GM19397 (cell line): Measurements from ENCODE around the gene BTC.
"Not testable (repeated sequence)": the region's sequence is repeated elsewhere in the genome, so short reads cannot be mapped to it uniquely, and the experiment has no call there.

Experiments used
- ATAC-seq: cut with Tn5 transposase; IDR thresholded peaks from one replicate; pipeline ENCODE4 v1.9.1; 2021; ENCODE audit warnings: mild to moderate bottlenecking, moderate library complexity; ENCODE audit not compliant: unreplicated experiment

BTC gene

DNA sequence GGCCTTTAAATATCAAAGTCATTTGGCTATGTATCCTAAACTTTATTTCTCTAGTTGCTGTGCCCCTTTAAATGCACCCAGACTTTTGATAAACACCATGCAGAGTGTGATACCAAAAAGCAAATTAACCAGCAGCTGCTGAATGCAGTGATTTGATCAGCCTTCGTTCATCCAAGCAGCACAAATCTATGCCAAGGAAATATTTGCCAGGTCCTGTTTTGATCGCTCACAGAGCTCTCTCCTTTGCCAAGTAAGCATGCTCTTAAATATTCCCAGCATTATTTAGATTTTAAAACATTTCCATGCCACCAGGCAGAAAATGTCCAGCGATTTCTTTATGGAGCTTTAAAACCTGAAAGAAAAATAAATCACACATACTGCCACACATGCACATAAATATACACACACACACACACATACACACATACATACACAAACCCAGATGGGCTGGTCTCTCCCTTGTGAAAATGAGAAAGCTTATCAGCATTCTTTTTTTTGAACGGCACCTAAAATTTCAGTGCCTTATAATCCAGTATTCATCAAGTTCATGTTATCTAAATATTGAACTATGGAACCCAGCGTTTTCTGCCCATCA lies 35.7 kb downstream of the BTC start:
- ATAC-seq = no peak

DNA sequence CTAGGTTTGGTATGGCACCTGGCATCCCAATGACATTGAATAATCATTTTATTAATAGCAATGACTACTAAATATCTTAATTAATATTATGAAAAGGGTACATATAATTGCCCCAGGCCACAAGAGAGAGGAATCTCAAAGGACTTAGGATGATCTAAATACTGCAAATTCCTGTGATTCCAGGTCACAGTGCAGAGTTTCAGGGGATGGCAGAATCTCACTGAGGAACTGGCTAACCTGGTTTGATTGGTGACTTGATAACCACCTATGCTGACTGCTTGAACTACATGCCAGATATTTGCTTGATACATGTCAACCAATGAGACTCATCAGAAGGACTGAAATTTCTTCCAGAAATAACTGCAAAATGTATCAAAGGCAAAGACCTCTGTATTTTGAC lies 37.2 kb downstream of the BTC start:
- ATAC-seq = no peak

DNA sequence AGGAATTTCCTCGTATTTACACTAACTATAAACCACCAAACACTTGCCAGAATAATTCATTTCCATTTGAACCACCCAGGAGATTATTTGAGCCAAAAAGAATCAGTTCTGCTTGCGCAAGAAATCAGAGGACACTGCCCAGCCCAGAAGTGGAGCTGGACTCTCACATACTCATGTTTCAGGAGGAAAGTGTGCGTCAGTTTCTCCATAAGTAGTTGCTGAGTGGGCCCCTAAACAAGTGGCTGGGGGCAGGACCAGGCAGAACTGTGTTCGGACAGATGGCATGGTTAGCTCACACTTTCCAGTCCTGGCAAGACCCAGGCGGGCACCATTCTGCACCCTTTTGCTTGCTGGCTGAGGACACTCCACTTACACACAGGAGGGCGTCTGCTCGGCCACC lies 38.8 kb downstream of the BTC start:
- no peak for ATAC-seq

DNA sequence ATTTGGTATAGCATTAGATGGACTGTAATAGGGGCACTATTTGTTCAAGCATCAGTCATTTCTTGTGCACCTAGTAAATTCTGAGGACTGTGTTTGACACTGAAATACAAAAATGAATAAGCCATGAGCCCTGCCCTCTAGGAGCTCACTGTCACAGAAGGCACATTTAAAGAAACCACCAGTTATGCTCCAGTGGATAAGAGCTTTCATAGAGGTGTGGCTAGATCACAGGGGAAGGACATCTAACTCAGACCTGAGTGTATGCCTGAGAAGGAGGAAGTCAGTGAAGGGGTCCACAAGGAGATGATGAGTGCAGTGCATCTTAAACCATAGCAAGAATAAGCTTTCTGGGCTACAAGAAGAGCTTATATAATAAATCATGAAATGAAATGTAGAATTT lies 40.1 kb downstream of the BTC start:
- ATAC-seq = peak; percentile 86

DNA sequence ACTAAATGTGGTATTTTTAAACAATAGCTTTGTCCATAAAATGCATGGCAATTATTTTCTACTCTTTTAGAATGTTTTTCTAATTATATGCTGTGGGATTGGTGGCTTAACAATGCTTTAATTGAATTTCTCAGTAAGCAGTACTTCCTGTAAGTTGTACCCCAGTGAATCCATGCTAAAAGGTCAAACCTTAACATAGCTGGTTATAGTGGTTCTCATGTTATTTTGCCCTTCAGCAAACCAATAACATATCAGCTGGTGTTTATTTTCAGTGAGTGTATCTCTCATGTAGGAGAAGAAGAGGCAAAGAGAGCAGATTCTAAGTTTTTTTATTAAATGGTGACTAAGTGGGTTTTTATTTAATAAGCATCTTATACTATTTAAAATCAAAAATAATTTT lies 41.5 kb downstream of the BTC start:
- no peak for ATAC-seq

DNA sequence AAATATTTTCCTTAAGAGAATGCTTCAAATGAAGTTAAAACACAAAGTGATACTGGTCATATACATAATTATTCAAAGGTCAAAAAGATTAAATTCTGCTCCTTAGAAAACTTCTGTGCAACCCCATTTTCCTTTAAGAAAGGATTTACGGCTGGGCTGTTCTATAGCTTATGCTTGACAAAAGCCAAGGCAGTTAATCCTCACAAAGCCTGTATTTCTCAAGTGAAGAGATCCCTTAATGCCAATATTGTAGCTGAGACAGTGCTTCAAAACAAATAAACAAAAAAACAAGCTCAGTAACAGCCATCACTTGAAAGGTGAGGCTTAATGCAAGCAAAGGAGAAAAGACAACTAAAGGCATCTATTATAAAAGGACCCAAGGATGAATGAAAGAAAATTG lies 42.5 kb downstream of the BTC start:
- no peak for ATAC-seq

DNA sequence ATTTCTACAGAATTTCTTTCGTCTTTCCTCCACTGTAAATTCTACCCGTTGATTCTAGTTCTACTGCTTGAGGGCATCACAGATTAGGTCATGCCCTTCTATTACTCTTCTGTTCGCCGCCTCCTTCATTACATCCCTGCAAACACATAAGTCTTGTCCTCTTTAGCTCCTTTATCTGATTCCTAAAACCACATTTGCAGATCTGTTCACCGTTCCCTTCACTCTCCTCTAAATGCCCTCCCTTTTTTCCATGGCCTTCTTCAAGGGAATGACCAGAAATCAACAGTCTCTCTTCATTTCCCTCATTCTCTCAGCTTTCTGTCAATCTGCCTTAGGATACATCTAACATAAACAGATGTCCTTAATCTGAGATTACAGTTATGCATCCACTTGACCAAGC lies 43.1 kb downstream of the BTC start:
- no peak for ATAC-seq

DNA sequence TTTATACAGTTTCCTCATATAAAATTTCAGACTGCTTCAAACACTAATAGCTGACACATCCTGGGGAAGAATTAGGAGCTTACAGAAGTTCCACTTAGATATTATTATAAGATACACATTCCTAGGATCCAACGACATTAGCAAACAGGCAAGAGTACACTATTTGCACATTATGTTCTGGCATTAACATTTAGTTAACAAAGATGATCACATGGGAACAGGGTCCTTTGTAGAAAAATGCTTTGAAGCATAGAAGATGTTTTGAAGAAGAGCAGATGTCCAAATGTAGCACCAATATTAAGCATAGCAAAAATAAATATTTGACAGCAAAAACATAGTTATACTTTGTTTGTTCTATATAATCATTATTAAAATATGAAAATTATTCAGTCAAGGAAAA lies 52.1 kb downstream of the BTC start:
- no peak for ATAC-seq

DNA sequence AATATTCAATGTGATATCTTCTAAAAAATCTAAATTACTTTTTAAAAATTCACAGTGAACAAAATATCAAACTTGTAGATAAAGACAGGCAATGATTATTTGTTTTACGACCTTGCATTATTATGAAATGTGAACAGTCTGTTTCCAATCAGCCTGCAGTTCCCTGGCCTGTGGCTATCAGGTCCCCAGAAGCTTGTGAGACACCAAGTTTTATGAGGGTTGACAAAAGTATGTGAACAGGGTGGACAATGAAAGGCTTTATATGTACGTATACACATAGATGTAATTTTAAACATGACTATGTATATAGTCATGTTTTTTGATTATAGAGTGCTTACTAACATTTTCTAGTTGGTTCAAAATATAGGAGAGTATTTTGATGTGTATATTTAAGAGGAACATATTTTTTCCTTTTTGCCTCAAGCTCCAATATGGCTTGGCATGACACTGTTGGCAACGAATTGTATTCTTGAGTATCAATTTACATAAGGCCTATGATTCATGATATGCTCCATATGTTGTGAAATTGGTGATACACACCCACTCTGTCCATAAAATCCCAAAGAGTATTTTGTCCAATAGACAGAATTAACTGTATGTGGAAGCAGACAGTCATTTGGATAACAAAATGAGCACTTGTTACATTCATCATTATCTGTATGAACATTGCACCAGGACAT lies 55.7 kb downstream of the BTC start:
- ATAC-seq = no peak

DNA sequence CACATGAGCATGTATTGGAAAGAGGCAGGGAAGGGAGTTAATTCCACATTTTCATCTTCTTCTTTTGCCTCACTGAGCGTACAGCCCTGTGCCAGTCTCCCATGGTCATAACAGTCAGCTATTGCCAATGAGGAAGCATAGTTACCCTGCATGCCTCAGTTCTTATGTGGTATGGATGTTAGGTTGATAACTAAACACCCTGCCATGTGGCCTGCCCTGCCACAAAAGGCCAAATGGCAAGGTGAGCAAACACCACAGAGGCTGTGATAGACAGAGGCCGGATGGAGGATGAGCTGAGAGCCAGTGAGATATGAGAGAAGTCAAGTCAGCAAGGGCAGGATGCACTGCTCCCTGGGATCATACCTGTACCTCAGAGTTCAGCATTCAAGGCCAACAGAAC lies 59.3 kb downstream of the BTC start:
- no peak for ATAC-seq

DNA sequence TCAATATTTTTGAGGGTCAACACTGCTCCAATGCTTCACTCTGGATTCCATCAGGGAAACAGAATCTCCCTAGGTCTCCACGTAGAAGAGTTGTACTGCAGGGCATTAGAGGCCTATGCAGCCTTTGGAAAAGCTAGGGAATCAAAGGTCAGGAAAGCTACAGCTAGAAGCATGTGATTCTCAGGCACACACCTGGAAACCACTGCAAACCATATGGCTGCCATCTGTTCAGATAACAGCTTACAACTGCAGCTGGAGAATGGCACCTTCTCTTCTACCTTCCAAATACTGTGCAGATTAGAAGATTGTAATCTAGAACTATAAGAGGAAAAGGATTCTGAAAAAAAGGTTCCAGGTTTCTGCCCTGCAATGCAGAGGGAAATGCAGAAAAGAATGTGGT lies 60.6 kb downstream of the BTC start:
- ATAC-seq = no peak

DNA sequence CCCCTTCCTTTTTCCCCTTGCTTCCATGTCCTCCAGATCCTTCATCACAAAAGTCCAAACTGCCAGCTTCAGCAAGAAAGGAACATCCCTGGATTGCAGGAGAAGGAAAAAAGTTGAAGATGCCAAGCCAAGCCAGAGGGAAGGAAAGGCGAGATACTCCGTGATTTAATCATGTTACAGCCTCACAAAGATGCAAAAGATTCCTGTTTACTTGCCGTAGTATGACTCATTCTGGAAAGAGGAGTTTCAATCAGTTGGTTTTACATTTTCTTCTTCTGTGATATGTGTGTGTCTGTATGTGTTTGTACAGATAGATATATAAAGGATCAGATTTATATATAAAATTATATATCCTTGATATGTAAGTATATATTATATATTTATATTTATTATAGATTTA lies 69.3 kb downstream of the BTC start:
- ATAC-seq = no peak

DNA sequence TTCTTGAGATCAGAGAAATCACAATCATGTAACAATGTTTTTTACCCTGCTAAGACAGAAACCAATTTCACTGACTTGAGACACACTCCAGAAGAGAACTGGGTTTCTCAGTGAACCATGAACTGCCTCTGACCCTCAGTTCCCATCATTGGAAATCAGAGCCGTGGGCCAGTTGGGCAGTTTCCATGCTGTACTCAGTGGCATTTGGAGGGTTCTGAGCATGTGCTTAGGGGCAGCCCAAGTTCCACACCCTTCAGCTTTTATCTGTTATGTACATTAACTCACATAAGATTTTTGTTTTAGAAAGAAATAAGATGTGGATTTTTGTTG lies 77.9 kb downstream of the BTC start:
- ATAC-seq = no peak

DNA sequence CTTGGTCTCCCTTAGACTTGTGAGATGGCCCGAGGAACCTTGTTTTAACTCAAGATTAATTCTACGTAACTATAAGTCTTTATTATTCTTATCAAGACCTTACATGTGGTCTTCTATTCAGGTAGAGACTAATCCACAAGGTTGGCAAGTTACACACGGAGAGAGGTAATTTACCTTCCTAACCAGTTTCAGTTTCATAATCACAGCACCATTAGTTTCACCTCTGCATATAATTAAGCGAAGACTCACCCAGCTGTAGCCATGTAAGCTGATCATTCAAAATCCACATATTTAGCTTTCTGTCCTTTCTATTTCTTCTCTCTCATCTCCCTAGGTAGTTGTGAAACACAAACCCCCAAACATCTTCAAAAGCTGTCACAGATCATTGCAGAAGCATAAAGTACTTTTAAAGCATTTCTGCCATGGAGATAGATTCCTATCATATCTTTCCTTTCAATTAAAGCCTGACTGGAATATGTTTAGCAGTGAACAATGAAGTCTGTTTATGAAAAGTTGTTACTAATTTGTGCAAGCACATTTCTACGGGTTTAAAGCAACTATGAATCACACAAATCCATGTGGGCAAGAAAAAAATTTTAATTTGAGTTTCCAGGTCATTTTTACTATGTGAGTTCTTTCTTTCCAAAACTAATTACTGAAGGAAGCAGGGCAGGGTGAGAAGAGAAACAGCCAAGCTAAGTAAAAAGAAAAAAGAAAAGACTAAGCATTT lies 78.5 kb downstream of the BTC start:
- ATAC-seq = no peak

DNA sequence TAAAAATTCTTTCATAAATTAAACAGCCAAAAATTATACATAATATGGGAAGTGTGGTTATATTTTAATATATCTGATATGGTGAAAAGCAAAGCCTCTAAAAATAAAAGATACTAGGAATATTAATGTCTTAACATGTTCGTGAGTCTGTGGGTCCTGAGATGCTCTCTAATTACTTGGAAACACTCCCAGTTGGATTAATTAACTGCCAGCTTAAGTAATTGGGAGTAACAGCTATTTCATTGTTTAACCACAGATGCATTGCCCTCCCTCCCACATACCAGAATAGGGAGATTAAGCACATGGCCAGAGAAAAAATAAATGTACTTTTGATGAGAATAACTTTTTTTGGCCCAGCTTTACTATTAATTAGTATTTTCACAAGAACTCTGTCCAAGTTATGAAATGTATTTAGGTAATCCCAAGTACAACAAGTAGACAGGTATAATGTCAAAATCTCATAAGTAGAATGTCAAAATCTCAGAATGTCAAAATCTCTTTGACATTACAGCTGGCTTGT lies 79.7 kb downstream of the BTC start:
- ATAC-seq = no peak

DNA sequence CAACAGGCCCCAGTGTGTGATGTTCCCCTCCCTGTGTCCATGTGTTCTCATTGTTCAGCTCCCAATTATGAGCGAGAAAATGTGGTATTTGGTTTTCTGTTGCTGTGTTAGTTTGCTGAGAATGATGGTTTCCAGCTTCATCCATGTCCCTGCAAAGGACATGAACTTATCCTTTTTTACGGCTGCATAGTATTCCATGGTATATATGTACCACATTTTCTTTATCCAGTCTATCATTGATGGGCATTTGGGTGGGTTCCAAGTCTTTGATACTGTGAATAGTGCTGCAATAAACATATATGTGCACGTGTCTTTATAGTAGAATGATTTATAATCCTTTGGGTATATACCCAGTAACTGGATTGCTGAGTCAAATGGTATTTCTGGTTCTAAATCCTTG lies 86.2 kb downstream of the BTC start:
- not testable (repeated sequence) for ATAC-seq
